ENCODE data around the gene ARCN1.

The ARCN1 gene

DNA sequence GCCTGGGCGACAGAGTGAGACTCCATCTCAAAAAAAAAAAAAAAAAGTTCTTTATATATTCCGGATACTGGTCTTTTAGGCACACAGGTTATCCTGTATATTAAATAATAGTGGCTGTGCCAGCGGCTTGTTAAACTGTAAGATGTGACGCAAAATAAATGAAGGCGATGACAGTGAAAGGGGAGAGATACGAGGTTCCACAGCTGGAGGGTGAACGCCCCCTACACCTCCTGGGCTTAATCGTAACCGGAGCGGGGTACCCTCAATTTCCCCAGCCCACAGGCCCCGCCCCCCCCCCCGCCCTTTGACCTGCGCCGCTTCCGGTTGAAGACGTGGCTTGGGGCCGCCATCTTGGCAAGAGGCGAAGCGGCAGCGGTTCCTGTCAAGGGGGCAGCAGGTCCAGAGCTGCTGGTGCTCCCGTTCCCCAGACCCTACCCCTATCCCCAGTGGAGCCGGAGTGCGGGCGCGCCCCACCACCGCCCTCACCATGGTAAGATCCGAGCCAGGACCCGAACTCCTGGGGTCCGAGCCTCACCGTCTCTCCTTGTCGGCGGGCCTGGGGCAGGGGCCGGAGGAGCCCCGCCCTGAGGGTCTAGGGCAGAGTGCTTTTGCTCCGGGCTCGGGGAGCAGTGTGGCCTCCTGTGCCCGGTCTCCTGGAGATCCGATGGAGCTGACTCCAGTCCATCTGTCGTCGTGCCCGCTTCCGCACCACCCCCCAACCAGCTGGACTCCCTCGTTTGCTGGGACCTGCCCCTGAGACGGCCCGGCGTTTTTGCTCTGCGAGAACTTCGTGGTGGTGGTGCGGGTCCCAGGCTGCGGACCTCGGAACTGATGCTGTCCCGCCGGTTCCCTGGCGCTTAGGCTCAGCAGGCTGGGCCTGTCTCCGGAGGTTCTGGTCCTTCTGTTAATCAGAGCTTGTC, at the start of gene ARCN1:
Gene ARCN1, plus strand, starts transcription at position 349 of the 920 bp plus-strand sequence. Its CDS starts 139 bp downstream, at position 488.
- DNase-seq (ENCODE audit: low read depth, low spot score): peak; percentile 90

DNA sequence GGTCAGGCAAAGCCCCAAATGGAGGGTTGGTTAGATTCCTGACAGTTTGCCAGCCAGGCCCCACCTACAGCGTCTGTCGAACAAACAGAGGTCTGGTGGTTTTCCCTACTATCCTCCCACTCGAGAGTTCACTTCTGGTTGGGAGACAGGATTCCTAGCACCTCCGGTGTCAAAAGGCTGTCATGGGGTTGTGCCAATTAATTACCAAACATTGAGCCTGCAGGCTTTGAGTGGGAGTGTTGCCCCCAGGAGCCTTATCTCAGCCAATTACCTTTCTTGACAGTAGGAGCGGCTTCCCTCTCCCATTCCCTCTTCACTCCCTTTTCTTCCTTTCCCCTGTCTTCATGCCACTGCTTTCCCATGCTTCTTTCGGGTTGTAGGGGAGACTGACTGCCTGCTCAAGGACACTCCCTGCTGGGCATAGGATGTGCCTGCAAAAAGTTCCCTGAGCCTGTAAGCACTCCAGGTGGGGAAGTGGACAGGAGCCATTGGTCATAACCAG, 49.6 kb upstream of the ARCN1 start:
- peak; percentile 50 for DNase-seq (ENCODE audit: low read depth, low spot score)

DNA sequence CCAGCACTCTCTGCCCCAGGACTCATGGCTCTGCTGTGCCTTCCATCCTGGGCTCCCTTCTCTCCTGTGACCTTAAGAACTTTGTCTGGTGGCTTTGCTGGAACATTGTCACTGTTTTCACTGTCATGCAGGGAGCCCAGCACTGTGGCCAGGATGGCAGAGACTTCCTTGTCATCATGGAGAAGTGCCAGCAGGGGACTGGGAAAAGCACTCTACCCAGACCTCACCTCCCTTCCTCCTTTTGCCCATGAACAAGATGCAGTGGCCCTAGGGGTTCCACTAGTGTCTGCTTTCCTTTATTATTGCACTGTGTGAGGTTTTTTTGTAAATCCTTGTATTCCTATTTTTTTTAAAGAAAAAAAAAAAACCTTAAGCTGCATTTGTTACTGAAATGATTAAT, 47.9 kb upstream of the ARCN1 start:
- DNase-seq (ENCODE audit: low read depth, low spot score): no peak

DNA sequence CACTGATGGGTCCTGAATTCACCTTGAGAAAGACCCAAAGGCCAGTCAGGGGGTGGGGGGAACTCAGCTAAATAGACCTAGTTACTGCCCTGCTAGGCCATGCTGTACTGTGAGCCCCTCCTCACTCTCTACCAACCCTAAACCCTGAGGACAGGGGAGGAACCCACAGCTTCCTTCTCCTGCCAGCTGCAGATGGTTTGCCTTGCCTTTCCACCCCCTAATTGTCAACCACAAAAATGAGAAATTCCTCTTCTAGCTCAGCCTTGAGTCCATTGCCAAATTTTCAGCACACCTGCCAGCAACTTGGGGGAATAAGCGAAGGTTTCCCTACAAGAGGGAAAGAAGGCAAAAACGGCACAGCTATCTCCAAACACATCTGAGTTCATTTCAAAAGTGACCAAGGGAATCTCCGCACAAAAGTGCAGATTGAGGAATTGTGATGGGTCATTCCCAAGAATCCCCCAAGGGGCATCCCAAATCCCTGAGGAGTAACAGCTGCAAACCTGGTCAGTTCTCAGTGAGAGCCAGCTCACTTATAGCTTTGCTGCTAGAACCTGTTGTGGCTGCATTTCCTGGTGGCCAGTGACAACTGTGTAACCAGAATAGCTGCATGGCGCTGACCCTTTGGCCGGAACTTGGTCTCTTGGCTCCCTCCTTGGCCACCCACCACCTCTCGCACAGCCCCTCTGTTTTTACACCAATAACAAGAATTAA, 47.3 kb upstream of the ARCN1 start:
- no peak for DNase-seq (ENCODE audit: low read depth, low spot score)

DNA sequence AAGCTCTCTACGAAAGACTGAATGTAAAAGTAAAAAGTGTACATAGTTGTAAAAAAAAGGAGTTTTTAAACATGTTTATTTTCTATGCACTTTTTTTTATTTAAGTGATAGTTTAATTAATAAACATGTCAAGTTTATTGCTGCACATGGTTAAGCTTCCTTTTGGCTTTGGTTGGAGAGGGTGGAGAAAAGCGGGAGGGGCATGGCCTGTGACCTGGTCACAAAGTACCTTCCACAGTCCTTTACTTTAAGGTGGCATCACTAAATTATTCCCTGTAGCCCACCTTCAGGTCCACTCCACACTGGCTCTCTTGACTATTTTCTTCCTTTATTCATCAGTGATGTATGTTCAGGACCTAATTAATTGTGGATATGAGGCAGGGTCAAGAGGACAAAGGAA, 45.5 kb upstream of the ARCN1 start:
- no peak for DNase-seq (ENCODE audit: low read depth, low spot score)

DNA sequence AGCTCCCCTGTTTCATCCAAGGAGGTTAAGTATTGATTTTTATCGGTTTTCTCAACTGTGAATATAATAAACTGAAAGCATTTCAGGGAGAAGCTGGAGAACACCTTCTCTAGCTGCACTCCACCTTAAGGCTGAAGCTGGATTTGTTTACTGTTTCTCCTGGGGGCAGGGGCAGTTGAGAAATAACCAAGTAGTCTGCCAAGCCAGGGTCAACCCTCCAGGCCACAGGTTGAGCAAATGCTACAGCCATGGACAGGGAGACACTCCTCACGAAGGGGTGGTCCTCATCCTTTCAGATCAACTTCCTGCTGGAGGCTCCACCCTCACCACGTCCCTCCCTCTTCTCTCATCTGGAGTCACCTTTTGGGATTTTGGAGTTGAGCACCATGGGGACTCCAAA, 45.1 kb upstream of the ARCN1 start, which contains the start of gene TTC36:
Gene TTC36, plus strand, starts transcription at position 366 of the 400 bp plus-strand sequence. Its CDS starts 21 bp downstream, at position 387.
- no peak for DNase-seq (ENCODE audit: low read depth, low spot score)

DNA sequence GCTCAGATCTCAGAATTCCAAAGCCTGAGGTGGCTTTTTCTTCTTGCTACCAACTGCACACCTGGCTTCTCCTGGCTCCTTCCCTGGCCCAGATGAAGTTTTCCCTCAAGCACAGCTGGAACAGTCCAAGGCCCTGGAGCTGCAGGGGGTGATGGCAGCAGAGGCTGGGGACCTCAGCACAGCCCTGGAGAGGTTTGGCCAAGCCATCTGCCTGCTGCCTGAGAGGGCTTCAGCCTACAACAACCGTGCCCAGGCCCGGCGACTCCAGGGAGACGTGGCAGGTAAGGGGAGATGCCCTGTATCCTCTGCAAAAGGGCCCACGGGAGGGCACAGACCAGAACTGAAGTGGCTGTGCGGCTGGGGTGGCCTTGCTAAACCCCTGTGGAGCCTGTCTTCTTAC, 43.7 kb upstream of the ARCN1 start:
- DNase-seq (ENCODE audit: low read depth, low spot score): no peak

DNA sequence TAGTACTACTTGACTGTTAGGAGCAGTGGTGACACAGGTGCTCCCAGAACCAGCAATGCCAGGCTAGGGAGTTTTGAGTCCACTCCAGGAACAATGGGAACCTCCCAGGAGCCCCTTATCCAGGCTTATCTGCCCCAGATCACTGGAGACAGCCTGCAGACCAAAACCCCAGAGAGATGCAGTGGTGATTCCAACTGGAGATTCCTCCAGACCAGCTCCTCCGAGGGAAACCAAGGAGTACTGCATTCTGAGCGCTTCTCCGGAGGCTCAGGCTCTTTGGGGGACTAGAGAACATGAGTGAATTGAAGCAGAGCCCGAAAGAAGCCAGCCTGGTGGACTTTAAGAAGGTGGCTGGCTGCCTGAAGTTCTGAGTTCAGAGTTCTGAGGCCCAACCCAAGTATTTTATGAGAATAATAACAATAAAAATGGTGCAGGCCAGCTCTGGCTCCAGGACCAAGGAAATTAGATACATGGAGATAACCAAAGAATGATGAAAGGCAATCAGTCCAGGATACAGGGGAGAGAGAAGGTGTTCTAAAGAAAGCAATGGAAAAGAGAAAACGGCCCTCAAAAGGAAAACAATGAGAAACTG, 42.5 kb upstream of the ARCN1 start:
- no peak for DNase-seq (ENCODE audit: low read depth, low spot score)

DNA sequence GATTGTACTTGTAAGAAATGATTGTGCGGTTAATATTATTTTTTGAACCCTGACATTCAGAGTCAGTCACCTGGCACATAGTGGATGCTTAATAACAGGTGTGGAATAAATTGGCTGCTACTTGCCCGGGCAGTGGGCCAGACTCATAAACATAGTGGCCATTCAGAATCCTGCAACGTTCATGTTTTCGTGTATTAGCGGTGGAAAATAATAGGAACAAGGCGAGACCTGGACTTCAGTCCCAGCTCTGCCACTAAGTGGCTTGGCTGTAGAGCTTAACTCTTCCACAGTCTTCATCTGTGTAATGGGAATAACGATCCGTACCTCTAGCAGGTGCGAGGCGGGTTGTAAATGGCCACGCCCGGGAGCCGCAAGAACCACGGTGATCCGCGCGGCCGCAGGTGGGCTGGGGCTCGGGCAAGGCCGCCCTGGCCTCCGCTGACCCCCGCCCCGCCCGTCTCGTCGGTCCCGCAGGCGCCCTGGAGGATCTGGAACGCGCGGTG, 42.0 kb upstream of the ARCN1 start:
- no peak for DNase-seq (ENCODE audit: low read depth, low spot score)

DNA sequence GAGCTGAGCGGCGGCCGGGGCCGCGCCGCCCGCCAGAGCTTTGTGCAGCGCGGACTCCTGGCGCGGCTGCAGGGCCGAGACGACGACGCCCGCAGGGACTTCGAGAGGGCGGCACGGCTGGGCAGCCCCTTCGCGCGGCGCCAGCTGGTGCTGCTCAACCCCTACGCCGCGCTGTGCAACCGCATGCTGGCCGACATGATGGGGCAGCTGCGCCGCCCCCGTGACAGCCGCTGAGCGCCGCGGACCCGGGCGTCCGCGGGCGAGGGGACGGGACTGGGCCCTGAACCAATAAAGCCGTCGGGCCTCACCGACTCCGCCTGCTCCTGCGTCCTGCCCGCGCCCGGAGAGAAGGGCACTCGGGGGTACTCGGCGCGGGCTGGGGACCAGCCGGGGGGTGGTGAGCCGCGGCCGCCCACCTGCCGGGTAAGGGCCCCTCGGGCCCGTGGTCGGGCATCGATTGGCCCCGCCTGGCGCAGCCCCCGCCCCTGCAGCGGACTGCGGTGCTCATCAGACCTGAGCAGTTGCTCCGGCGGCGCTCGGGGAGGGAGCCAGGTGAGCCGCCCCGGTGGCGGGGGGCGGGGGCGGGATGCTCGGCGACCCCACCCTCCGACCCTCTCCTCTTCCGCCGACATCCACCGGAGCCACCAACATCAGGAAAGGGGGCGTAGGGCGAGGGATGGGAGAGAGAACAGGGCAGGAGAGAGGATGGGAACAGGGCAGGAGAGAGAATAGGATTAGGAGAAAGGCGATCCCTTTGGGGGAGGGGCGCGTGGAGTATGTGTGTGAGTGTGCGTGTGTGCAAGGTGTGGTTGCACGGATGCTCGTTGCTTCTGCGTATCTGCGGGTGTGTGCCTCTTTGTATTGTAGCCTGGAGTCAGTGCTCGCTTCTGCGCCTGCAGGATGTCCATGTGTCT, 41.3 kb upstream of the ARCN1 start, which contains the start of gene TMEM25:
Gene TMEM25, plus strand, starts transcription at position 510 of the 914 bp plus-strand sequence. CDS start 610 bp downstream, outside the sequence.
- peak; percentile 85 for DNase-seq (ENCODE audit: low read depth, low spot score)

DNA sequence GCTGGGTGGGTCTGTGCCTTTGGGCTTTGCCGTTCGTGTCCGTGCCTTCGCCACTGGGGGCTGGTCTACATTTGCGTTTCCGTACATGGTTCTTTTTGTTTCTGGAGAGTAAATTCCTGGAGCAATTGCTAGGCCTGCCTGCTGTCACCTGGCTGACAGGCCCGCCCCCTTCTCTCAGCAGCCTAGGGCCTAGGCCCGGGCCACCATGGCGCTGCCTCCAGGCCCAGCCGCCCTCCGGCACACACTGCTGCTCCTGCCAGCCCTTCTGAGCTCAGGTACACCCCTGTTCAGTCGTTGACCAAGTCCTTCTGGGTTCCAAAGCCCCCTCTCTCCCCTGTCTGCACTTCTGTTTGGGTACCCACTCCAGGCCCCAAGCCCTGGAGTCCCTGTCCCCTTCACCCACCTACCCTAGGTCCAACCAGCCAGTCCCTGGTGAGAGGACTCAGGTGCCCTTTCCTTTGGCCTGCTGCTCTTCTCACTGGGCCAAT, 40.6 kb upstream of the ARCN1 start:
- DNase-seq (ENCODE audit: low read depth, low spot score): no peak

DNA sequence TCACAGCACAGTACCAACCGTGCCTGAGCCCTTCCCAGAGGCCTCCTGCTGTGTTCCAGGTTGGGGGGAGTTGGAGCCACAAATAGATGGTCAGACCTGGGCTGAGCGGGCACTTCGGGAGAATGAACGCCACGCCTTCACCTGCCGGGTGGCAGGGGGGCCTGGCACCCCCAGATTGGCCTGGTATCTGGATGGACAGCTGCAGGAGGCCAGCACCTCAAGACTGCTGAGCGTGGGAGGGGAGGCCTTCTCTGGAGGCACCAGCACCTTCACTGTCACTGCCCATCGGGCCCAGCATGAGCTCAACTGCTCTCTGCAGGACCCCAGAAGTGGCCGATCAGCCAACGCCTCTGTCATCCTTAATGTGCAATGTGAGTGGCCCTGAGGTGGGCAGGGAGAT, 40.1 kb upstream of the ARCN1 start:
- DNase-seq (ENCODE audit: low read depth, low spot score): no peak

DNA sequence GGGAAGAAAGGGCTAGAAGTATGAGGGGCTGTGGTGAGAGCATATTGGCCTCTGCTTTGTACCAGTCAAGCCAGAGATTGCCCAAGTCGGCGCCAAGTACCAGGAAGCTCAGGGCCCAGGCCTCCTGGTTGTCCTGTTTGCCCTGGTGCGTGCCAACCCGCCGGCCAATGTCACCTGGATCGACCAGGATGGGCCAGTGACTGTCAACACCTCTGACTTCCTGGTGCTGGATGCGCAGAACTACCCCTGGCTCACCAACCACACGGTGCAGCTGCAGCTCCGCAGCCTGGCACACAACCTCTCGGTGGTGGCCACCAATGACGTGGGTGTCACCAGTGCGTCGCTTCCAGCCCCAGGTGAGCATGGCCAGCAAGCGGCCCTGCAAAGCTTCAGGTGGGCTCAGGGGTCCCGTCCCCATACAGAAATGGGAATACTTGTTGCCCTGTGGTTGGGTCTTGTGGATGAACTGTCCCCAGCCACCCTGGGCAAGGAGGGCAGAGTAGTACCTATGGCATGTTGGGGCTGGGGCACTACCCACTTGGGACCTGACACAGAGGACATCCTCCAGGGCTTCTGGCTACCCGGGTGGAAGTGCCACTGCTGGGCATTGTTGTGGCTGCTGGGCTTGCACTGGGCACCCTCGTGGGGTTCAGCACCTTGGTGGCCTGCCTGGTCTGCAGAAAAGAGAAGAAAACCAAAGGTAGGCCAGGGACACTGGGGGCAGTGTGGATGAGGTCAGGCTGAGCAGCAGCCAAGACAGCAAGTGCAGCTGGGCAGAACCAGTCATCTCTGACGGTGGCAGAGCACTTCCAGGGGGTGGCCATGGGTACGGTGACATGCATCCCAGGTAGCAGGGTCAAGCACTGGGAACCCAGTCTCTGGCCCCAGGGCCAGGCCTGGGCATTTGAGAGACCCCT, 39.1 kb upstream of the ARCN1 start:
- no peak for DNase-seq (ENCODE audit: low read depth, low spot score)

DNA sequence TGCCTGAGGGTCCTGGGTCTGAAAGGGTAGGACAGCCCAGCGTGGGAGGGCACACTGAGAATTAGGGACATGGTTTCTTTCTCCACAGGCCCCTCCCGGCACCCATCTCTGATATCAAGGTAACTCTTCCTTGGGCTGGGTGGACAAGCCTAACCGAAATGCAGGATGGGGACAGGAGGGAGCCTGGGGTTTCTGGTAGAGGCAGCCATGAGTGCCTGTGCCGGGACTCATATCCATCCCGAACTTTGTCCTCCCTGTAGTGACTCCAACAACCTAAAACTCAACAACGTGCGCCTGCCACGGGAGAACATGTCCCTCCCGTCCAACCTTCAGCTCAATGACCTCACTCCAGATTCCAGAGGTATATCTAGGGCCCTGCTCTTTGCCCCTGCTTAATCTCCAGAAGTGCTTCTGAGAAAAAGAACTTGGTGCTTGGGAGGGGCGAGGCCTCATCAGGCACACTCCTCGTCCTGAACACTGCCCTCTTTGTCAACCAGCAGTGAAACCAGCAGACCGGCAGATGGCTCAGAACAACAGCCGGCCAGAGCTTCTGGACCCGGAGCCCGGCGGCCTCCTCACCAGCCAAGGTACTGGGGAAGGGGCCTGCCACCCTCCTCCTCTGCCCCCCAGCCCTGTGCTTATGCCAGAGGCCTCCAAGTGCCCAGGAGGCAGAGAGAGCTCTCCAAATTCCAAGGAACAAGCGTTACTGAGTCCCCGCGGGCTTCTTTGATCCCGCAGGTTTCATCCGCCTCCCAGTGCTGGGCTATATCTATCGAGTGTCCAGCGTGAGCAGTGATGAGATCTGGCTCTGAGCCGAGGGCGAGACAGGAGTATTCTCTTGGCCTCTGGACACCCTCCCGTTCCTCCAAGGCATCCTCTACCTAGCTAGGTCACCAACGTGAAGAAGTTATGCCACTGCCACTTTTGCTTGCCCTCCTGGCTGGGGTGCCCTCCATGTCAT, 38.2 kb upstream of the ARCN1 start:
- no peak for DNase-seq (ENCODE audit: low read depth, low spot score)

DNA sequence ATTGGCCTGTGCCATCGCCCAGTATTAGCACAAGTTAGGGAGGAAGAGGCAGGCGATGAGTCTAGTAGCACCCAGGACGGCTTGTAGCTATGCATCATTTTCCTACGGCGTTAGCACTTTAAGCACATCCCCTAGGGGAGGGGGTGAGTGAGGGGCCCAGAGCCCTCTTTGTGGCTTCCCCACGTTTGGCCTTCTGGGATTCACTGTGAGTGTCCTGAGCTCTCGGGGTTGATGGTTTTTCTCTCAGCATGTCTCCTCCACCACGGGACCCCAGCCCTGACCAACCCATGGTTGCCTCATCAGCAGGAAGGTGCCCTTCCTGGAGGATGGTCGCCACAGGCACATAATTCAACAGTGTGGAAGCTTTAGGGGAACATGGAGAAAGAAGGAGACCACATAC, 36.9 kb upstream of the ARCN1 start:
- no peak for DNase-seq (ENCODE audit: low read depth, low spot score)

DNA sequence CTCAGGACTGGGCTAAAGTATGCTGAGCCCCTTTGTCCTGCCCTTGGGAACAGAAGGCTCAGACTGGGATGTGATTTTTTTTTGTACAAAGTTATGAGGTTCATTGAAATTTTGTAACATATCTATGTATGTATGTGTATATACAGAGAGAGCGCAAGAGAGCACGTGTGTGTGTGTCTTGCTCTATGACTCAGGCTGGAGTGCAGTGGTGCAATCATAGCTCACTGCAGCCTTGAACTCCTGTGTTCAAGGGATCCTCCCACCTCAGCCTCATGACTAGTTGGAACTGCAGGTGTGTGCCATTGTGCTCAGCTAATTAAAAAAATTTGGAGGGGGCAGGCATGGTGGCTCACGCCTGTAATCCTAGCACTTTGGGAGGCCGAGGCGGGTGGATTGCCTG, 35.5 kb upstream of the ARCN1 start:
- no peak for DNase-seq (ENCODE audit: low read depth, low spot score)

DNA sequence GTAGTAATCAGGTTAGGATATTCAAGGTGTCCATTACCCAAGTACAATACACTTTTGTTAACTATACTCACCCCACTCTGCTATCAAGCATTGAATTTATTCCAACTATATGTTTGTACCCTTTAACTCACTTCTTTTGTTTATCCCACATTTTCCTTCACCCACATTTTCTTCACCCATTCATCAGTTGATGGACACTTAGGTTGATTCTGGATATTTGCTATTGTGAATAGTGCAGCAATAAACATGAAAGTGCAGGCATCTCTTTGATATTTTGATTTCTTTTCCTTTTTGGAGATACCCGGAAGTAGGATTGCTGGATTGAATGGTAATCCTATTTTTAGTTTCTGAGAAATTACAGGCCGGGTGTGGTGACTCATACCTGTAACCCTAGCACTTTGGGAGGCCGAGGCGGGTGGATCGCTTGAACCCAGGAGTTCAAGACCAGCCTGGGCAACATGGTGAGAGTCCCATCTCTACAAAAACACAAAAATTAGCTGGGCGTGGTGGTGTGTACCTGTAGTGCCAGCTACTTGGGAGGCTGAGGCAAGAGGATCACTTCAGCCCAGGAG, 34.7 kb upstream of the ARCN1 start:
- DNase-seq (ENCODE audit: low read depth, low spot score): no peak
